NCI-H345 treated with DMSO at 0.1 percent for 48 hours (cell line): ENCODE data around the gene PHEX.

Experiments
- DNase-seq: peaks from one replicate; lab custom pipeline; 2025; ENCODE audit not compliant: unreplicated experiment; lab: John Stamatoyannopoulos, UW

Gene PHEX

DNA sequence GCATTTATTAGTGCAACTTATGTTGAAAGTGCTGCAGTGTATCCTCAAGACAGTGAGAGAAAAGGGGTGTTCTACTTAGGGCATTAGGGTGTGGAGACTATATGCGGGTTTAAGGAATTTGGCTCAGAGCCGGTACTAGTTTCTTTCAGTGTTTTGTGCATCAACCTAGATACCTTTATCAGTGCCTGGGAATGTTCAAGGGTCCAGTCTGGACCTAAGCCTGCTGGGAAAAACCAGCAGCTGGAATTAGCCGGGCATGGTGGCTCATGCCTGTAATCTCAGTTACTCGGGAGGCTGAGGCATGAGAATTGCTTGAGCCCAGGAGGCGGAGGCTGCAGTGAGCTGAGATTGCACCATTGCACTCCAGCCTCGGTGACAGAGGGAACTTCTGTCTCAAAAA is 7.4 kb downstream of the PHEX start:
- no peak for DNase-seq

DNA sequence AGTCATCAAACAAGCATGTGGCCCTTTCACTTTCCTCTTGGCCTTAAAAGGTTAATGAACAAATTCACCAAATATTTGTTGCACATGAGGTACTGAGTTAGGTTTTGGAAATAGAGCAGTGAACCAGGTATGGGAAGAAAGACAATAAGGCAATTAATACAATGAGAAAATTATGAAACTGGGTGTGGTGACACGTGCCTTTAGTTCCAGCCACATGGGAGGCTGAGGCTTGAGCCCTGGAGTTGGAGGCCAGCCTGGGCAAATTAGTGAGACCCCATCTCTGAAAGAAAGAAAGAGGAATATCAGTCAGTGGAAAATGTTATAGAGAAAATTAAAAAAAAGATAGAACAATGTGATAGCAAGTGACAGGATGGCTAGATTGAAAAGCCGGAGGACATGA is 8.1 kb downstream of the PHEX start:
- no peak for DNase-seq

- no peak for DNase-seq
These were observed 9.9 kb downstream of the PHEX start for GRCh38 chrX:22041907-22042530.

DNA sequence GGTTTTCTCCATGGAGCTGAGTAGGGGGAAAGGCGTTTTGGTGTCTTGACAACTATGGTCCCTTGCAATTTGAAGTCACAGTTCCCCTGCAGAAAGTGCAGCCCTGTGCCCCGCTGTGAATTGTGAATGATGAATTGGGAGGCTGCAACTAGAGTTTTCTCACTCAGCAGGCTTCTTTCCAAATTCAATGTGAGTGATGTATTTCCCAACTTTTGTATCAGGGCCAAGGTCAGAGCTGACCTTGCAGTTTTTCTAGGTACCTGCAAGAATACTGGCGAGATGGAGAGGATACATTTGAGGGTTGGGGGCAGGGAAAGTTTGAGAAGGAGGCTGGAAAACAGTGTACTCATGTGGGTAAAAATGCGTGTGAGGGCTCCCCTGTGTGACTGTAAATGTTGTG is 11.7 kb downstream of the PHEX start:
- no peak for DNase-seq

DNA sequence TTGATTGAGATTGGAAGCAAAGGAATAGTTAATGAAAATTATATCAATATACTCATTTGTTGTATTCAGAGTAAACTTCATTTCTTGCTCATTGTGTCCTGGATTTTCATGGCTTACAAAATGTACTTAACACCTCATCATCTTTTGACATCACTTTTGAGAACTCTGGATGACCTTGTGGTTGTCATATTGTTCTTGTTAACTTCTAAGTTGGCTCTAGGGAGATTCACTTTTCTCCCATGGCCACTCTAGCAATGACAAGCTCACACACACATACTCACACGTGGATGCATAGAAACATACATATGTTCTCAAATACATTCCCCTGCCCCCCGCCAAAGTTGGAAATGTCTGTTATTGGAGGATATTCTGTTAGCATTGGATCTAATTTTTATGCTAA is 15.3 kb downstream of the PHEX start:
- DNase-seq = no peak

GRCh38 chrX:22053481-22053880 is 21.4 kb downstream of the PHEX start:
- no peak for DNase-seq

- DNase-seq = no peak
These were observed 24.1 kb downstream of the PHEX start for GRCh38 chrX:22056235-22056634.

- no peak for DNase-seq
These were observed 25.5 kb downstream of the PHEX start for GRCh38 chrX:22057667-22058066.

- no peak for DNase-seq
These were observed 27.6 kb downstream of the PHEX start for GRCh38 chrX:22059775-22060174.

DNA sequence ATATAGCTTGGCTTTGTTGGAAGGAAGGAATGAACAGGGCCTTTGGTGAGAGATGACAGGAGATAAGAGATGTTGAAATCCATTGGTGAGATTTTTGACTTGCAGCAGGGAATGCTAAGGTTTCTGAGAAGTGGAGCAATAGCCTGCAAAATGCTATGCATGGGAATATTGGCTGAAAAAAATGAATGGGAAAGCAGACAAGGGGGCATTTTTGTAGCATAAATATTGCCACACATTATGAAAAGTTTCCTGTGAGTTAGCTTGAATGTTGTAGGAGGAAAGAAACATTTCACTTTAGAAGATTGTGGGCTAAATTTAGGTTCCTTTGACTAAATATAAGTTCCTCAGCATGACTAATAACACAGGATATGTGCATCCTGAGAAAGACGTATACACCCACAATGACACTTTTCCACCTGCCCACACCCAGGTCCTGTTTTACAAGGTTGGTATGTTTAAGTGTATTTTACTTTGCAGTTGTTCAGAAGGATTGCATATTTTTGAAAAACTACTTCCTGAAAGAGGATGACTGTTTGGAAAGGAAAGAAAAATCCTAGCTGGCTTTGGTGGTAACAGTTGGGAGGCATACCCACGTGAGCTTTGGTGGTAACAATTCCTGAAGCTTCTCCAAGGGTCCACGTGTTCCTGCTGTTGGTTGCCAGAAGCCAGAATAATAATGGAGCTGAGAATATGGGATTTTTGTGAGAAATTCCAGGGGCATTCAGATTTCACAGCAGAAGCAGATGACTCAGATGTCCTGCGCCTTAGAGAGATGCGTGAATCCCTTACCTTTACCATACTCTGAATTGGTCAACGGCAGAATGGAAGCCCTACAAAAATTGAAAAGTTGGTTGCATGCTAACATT is 28.5 kb downstream of the PHEX start:
- DNase-seq = no peak

GRCh38 chrX:22063284-22063683 is 31.2 kb downstream of the PHEX start:
- DNase-seq = no peak

- no peak for DNase-seq
These were observed 37.5 kb downstream of the PHEX start for GRCh38 chrX:22069586-22069985.

DNA sequence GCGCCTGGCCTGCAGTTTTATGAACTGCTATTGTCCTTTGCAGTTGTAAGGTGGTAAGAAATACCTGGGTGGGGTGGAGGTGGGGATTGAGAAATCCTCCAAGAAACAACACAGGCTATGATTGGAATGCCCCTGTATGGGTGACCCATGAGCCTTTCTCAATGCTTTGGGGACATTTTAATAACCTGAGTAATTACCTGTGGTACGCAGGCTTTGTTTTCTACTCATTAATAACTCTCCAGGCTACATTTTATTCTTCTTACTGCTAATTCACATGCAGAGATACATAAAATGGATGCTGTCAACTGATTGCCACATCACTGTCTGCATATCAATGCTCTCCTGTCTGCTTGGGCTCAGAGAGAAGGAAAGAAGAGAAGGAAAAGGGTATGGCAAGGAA is 41.8 kb downstream of the PHEX start:
- no peak for DNase-seq

DNA sequence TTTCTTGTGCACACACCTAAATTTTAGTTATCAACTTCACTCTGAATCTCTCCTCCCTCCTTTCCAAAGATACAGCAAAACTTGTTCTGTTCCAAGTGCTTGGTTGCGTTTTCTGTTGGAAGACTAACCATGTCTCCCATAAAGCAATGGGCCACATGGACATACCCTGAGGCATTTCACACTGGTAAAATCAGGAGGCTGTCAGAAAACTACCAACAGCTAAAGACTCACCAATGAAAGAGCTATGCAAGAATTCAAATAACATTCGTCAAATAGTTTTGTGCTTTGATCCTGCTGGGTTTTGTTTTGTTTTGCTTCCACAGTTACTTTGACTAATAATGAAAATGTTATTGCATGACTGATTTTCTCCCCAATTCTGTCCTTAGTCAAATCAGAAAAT is 46.0 kb downstream of the PHEX start:
- DNase-seq = no peak

- DNase-seq = no peak
These were observed 49.5 kb downstream of the PHEX start for GRCh38 chrX:22081475-22082092.

- DNase-seq = no peak
These were observed 53.9 kb downstream of the PHEX start for GRCh38 chrX:22086003-22086402.

DNA sequence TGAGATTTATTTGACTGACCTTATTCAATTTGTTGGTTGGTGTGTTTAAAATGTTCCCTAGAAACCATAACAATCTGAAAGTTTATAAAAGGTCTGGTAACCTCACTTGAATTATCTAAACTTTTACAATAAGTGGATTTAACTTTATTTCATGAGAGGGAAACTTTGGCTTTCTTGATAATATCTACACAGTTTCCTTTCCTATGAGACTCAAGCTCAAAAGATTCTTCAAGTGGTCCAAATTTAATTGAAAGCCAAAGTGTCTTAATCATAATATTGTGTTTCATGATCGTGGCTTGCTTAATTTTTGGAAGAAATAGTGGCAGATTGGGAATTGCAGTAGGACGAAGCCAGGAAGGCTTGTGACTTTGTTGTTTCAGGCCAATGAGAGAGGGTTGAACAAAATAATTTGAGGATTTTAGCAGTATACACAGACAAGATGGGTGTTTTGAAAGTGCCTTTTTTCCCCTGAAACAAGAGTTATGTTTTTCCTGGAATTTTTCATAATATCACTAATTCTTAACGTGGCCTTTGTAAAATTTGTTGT is 55.0 kb downstream of the PHEX start:
- no peak for DNase-seq

DNA sequence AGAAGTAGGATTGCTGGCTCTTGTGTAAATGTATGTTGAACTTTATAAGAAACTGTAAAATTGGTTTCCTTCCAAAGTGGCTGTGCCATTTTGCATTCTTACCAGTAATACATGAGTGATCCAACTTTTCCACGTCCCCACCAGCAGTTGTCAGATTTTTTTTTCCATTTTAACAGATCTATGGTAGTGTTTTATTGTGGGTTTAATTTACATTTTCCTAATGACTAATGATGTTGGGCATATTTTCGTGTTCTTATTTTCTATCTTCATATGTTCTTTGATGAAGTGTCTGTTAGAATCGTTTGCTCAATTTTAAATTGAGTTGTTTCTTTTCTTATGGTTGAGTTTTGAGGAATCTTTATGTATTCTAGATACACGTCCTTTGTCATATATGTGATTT is 56.2 kb downstream of the PHEX start:
- no peak for DNase-seq

GRCh38 chrX:22090181-22090580 is 58.1 kb downstream of the PHEX start:
- DNase-seq = no peak

DNA sequence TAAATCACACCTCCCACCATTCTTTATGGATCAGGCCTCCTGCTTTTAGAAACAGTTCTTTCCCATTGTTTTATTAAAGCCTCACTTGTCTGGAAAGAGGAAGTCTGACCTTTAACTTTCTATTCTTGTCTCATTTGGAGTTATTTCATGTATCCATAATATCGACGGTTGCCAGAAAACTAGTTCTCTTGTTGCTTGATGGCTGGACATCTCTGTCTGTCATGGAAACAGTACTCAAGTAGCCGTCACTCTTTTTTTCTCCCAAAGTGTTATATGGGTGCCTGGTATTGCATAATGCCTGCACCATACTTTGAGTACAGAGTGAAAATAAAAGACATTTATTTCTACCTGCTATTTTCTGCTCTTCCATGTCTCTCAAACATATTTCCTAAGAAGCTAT is 61.4 kb downstream of the PHEX start:
- no peak for DNase-seq

DNA sequence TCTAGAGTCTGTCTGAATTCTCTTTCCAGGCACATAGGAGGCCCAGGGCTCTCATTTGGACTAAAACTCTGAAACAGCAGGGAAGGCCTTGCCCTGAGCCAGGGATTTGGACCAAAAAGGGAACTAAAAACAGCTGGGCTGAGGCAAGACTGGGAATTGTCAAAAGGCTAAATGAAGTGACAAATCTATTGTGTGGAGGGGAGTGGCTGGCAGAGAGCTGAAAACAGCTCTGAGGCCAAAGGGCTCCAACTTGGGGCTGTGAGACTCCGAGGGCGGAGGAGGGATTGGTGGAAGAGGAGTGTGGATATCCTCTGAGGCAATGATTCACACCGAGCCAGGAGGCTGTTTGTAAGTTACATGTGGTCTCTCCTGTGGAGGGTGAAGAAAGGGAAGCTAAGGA is 63.2 kb downstream of the PHEX start:
- no peak for DNase-seq

GRCh38 chrX:22095856-22096255 is 63.7 kb downstream of the PHEX start:
- no peak for DNase-seq
